ENCODE data around the gene BIN1.

BIN1 gene

GRCh38 chr2:127012868-127013267 is 94.1 kb downstream of the BIN1 start:
- DNase-seq = no peak

GRCh38 chr2:127012215-127012614 is 94.7 kb downstream of the BIN1 start:
- DNase-seq = no peak

GRCh38 chr2:127011796-127012195 is 95.2 kb downstream of the BIN1 start:
- DNase-seq = no peak

DNA sequence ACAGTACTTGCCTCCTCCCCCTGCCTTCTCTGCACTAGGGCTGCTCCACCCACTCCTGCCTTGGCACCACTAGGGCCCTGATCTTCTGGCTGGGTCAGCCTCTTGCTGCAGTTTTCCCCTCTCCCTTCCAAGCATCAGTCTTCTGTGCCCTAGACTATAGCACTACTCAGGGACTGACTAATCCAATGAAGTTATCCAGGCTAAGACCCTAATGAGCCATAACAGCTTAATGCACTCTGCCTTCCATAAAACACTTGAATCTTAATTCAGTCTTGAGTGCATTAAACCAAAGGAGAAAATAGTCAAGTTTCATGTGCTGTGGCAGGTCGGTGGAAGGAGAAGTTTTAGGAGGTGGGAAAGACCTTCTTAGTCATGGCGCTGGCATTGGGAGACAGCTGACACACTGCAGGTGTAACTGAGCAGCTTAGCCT is 95.7 kb downstream of the BIN1 start:
- no peak for DNase-seq

DNA sequence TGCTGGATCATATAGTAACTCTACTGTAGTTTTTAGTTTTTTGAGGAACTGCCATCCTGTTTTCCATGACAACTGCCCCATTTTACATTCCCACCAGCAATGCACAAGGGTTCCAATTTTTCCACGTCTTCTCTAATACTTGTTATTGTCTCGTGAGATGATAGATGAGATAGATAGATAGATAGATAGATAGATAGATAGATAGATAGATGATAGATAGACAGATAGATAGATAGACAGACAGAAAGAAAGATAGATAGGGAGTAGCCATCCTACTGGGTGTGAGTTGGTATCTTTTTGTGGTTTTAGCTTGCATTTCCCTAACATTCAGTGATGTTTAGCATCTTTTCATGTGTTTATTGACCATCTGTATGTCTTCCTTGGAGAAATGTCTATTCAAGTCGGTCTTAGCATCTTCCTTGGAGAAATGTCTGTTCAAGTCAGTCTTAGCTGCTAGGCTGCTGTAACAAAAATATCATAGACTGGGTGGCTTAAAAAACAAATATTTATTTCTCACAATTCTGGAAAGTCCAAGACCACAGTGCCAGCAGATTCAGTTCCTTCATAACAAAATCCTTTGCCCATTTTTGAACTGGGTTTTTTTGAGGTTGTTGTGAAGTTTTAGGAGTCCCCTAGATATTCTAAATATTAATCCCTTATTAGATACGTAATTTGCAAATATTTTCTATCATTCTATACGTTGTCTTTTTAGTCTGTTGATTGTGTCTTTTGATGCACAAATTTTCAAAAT is 98.5 kb downstream of the BIN1 start:
- DNase-seq = no peak

DNA sequence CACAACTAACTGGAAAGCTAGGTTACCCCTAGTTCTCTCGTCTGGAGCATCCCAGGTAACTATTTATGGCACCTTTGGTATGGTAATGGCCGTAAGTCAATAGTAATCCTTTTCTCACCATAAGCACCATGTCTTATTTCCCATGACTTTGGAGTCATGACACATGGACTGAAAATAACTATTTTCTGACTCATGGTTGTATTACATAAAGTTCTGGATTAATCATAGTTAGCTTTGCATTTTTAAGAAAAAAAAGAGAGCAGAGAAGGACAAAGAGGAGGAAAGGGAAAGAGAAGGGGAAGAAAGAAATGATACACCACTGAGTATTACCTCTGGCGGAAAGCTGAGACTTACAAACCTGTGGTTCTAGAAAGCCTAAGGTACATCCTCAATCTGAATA is 99.3 kb downstream of the BIN1 start:
- DNase-seq = no peak

- DNase-seq = no peak
These were observed 100.0 kb downstream of the BIN1 start for GRCh38 chr2:127006962-127007361.

DNA sequence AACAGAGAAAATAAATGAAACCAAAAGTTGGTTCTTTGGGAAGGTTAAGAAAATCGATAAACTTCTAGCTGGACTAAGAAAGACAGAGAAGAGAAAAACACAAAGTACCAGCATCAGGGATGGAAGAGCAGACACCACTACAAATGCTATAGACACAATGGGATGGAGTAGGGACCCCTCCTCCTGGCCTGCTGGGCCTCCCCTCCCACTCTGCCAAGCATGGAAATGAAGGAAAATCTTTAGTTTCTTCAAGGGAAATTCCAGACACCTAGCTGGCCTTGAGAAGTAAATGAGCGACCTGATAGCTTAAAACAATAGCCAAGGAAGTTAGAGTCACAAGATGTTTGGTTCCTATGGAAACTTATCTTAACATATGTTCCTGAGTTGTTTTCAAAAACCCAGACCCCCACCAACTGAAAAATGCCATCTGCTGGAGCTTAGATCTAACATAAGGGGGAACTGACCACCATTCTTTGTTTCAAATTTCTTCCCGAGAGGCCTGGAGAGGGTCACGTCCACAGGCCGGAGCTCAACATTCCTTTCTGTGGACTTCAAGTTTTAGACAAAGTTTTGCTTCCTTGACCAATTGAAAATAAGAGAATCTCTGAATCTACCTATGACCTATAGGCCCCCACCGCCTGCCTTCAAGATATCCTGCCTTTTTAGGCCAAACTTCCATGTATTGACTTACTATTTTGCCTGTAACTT is 101.9 kb downstream of the BIN1 start:
- no peak for DNase-seq

GRCh38 chr2:127003070-127003800 is 103.7 kb downstream of the BIN1 start:
- DNase-seq = no peak

DNA sequence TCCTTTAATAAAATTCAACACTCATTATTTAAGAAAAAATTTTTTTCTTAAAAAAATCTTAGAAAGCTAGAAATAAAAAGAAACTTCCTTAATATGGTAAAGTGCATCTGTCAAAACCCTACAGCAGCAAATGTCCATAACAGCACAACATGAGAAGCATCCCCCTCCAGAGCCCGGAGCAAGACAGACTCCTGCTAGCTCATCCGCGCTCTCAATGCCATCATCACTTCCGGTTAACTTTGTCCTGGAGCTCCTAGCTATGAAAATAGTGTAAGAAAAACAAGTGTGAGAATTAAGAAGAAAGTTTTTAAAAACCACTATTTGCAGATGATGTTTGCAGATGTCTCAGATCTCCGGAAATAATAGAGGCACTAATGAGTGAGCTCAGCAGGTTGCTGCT is 105.2 kb downstream of the BIN1 start:
- no peak for DNase-seq

DNA sequence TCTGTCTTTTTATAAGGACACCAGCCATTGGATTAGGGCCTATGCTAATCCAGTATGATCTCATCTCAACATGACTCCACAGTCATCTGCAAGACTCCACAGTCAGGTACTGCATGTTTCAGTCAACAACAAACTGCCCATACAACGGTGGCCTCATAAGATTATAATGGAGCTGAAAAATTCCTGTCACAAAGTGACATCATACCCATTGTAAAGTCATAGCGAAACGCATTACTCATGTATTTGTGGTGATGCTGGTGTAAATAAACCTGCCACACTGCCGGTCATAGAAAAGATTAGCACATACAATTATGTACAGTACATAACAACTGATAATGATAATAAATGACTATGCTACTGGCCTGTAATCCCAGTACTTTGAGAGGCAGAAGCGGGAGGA is 106.0 kb downstream of the BIN1 start:
- no peak for DNase-seq

DNA sequence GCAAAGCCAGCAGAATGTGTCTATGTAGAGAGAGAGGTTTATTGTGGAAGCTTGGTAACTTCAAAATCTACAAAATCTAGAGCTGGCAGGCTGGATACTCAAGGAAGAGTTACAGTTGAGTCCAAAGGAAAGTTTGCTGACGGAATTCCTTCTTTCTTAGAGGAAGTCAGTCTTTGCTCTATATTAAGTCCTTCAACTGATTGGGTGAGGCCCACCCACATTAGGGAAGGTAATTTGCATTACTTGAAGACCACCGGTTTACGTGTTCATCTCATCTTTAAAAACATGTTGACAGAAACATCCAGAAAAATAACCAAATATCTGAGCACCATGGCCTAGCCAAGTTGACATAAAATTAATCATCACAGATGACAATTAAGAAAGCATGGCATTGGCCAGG is 106.8 kb downstream of the BIN1 start:
- no peak for DNase-seq

DNA sequence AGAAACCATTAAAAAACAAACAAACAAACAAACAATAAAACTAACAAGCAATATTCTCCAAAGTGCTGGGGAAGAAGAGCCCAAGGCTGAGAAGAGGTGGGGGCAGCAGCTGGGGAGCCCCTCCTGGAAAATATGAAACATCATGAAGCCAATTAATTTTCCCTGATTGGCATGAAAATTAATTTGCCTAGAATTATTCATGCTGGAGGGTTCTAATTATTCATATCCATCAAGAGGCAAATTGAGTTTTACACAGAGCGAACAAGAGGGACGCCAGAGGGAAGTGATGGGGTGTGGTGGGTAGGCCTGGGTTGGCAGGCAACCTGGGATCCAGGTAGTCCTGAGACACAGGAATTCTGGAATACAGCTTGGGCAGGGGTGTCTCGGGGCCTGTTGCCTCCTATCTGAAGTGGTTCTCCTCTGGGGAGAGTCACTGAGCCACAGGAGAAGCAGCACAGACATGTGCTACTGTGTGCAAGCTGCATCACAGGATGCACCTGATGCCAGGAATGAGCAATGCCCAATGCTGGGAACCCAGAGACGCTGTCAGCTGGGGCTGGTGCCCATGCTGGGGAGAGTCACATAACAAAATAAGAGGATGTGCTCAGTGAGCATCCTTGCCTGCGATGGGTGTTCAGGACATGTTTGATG is 107.7 kb downstream of the BIN1 start:
- no peak for DNase-seq

DNA sequence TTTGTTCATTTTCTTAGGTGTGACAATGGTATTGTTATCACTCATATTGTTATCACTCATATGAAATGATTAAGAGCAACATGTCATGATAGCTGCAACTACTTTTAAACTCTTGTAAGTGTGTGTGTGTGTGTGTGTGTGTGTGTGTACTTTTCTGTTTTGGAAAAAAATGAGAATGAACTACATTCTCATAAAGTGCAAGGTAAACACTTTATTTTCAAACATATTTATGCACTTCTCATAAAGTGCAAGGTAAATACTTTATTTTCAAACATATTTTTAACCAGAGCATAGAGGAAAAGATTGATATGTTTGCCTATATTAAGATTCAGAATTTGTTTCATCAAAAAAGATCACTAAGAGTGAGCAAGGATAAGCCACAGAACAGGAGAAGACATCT is 108.5 kb downstream of the BIN1 start:
- no peak for DNase-seq

All from NK-92 treated with Interleukin-12 subunit alpha and Interleukin-12 subunit beta, amount 100 ng/mL, for 24 hours (cell line).